H7 (cell line): ENCODE measurements around the gene HECW1. TPM values are rescaled to one million over a fixed set of nuclear protein-coding genes. Genes with fewer than 3 reads are reported as not detected.

Experiments used
- DNase-seq: peaks from one replicate; pipeline ENCODE4 v3.0.0; 2012
- H3K27me3 ChIP-seq: 2 replicates; pipeline ENCODE4 v1.6.0; 2011; ENCODE audit warnings: mild to moderate bottlenecking, low read length; ENCODE audit not compliant: control insufficient read depth, insufficient read depth
- H3K36me3 ChIP-seq: replicated peaks from 2 replicates; pipeline ENCODE4 v1.5.1; 2011; ENCODE audit warnings: low read length; ENCODE audit not compliant: control insufficient read depth, insufficient read depth
- H3K4me3 ChIP-seq: 2 replicates; pipeline ENCODE4 v1.5.1; 2011; ENCODE audit warnings: low read depth, mild to moderate bottlenecking, control low read depth, low read length, moderate library complexity; ENCODE audit not compliant: insufficient read depth
- total RNA-seq: library from RNA; depleted of rRNA; stranded (reverse); fragments of >200 nt; shearing (Covaris generic); gene quantifications from 2 replicates; pipeline ENCODE4 v1.2.3, GENCODE V29; 2014

Gene HECW1
- total RNA-seq, 1 experiment from 2014 or later, result 4.3 TPM

- Histone ChIP-seq H3K27me3 (no peaks in the 10 kb centered on the region), H3K4me3 (no peak overlapping the region), H3K36me3 (no peaks in the 10 kb centered on the region)
- DNase-seq, result no peak
These were observed 405.0 kb downstream of the HECW1 start for GRCh38 chr7:43517464-43517863.

GRCh38 chr7:43520201-43520600, 407.8 kb downstream of the HECW1 start:
- Histone ChIP-seq H3K4me3 (no peak overlapping the region), H3K36me3 (no peaks in the 10 kb centered on the region), H3K27me3 (no peaks in the 10 kb centered on the region)
- DNase-seq, result no peak

- DNase-seq, result no peak
- H3K4me3 ChIP-seq, result no peak overlapping the region
These were observed 410.1 kb downstream of the HECW1 start for GRCh38 chr7:43522406-43523156.

GRCh38 chr7:43528576-43529354, 416.3 kb downstream of the HECW1 start:
- H3K36me3 ChIP-seq, result no peaks in the 10 kb centered on the region
- H3K27me3 ChIP-seq, result no peaks in the 10 kb centered on the region
- no peak for DNase-seq
- H3K4me3 ChIP-seq, result no peak overlapping the region

More at GRCh38 chr7:43522406-43523156, 410.1 kb downstream of the HECW1 start:
- no peaks in the 10 kb centered on the region for H3K27me3 ChIP-seq
- H3K36me3 ChIP-seq, result no peaks in the 10 kb centered on the region

GRCh38 chr7:43530553-43531410, 418.3 kb downstream of the HECW1 start:
- H3K4me3 ChIP-seq, result no peak overlapping the region

GRCh38 chr7:43531700-43532099, 419.3 kb downstream of the HECW1 start:
- Histone ChIP-seq H3K27me3 (no peaks in the 10 kb centered on the region), H3K36me3 (no peaks in the 10 kb centered on the region), H3K4me3 (no peak overlapping the region)
- no peak for DNase-seq

More at GRCh38 chr7:43530553-43531410, 418.3 kb downstream of the HECW1 start:
- DNase-seq, result no peak
- Histone ChIP-seq H3K36me3 (no peaks in the 10 kb centered on the region), H3K27me3 (no peaks in the 10 kb centered on the region)

GRCh38 chr7:43533801-43534479, 421.5 kb downstream of the HECW1 start:
- Histone ChIP-seq H3K36me3 (no peaks in the 10 kb centered on the region), H3K4me3 (no peak overlapping the region), H3K27me3 (no peaks in the 10 kb centered on the region)
- DNase-seq, result no peak

- H3K27me3 ChIP-seq, result no peaks in the 10 kb centered on the region
- no peak for DNase-seq
- no peak overlapping the region for H3K4me3 ChIP-seq
- H3K36me3 ChIP-seq, result no peaks in the 10 kb centered on the region
These were observed 422.6 kb downstream of the HECW1 start for GRCh38 chr7:43535031-43535451.

- H3K27me3 ChIP-seq, result no peaks in the 10 kb centered on the region
- no peaks in the 10 kb centered on the region for H3K36me3 ChIP-seq
- DNase-seq, result no peak
- no peak overlapping the region for H3K4me3 ChIP-seq
These were observed 423.6 kb downstream of the HECW1 start for GRCh38 chr7:43535810-43536585.

GRCh38 chr7:43536773-43537172, 424.3 kb downstream of the HECW1 start:
- Histone ChIP-seq H3K36me3 (no peaks in the 10 kb centered on the region), H3K4me3 (no peak overlapping the region), H3K27me3 (no peaks in the 10 kb centered on the region)
- DNase-seq, result no peak

GRCh38 chr7:43537765-43538403, 425.4 kb downstream of the HECW1 start:
- Histone ChIP-seq H3K36me3 (no peaks in the 10 kb centered on the region), H3K4me3 (no peak overlapping the region), H3K27me3 (no peaks in the 10 kb centered on the region)
- peak; percentile 26 for DNase-seq

GRCh38 chr7:43538404-43538771, 425.9 kb downstream of the HECW1 start:
- Histone ChIP-seq H3K4me3 (no peak overlapping the region), H3K36me3 (no peaks in the 10 kb centered on the region), H3K27me3 (no peaks in the 10 kb centered on the region)
- DNase-seq, result no peak

GRCh38 chr7:43540471-43540870, 428.0 kb downstream of the HECW1 start:
- H3K36me3 ChIP-seq, result no peaks in the 10 kb centered on the region
- no peaks in the 10 kb centered on the region for H3K27me3 ChIP-seq
- H3K4me3 ChIP-seq, result no peak overlapping the region
- DNase-seq, result no peak
